ENCODE measurements around the gene PAQR7.
A peak's percentile ranks its signal among the peaks of the same experiment; 100 is the strongest.

PAQR7 gene, protein sequence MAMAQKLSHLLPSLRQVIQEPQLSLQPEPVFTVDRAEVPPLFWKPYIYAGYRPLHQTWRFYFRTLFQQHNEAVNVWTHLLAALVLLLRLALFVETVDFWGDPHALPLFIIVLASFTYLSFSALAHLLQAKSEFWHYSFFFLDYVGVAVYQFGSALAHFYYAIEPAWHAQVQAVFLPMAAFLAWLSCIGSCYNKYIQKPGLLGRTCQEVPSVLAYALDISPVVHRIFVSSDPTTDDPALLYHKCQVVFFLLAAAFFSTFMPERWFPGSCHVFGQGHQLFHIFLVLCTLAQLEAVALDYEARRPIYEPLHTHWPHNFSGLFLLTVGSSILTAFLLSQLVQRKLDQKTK

DNA sequence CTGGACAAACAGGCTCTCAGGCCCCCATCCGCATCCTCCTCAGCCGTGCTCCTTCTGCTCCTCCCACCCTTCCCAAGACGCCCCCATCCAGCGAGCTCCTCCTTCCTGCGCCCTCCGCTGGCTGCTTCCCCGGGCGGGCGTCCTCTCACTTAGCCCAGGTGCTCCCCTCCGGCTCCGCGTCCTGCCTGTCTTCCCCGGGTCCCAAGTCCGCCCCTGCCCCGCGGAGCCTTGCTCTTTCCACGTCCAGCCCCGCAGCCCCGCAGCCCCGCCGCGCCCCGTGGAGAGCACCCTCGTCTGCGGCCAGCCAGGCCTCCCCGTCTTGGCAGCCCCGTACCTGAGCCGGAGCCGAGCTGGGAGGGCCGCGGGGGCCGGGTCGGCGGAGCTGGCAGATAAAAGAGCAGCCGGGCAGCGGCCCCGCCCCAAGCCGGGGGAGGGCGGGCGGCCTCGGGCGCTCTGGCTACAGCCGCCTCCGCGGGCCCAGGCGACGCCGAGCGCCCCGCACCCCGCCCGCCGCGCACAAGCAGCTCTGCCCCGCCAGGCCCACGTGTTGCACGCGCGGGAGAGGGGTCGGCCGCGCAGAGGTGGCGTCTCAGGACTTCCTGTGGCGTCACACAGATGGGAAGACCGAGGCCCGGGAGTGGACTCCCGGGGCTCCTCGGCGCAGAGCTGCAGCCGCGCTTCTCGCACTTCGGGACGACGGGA, at the start of gene PAQR7:
TSS of gene PAQR7 (minus strand) at position 555 of the 702 bp plus-strand sequence. CDS start 11,869 bp downstream, outside the sequence.
- Histone ChIP-seq H3K4me1 (ENCODE audit: control insufficient read depth, low read depth, low read length) (peaks cover 16% of the 10 kb centered on the region), H3K27ac (ENCODE audit: low read length) (no peak within 1 kb of the TSS), H3K36me3 (ENCODE audit: control insufficient read depth, low read depth, low read length) (no peaks in the 10 kb centered on the region), H3K4me3 (ENCODE audit: low read length) (peak within 1 kb of the TSS; percentile 50), H3K9me3 (ENCODE audit: control insufficient read depth, low read depth, low read length) (no peaks in the 10 kb centered on the region), H3K27me3 (ENCODE audit: control insufficient read depth, insufficient read depth, low read length) (peaks cover 26% of the 10 kb centered on the region), H3K9ac (ENCODE audit: low read length) (peak within 1 kb of the TSS; percentile 36)

DNA sequence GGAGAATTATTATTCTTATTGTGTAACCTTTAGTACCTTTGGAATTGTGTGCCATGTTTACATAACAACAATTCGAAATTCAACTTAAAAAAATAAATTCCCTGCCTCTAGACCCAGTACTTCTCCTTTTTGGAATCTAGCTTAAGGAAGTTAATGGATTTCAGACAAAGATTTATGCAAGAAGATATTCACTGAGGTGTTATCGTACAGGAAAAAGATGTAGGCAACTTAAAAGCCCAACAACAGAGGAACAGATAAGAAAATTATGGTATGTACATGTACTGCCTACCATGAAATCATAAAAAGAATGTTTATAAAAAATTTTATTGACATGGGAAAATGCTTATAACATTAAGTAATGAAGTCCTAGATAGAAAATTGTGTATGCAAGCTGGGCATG, 48.9 kb upstream of the PAQR7 start:
- Histone ChIP-seq H3K9me3 (ENCODE audit: control insufficient read depth, low read depth, low read length) (no peaks in the 10 kb centered on the region), H3K36me3 (ENCODE audit: control insufficient read depth, low read depth, low read length) (no peaks in the 10 kb centered on the region), H3K4me3 (ENCODE audit: low read length) (no peak overlapping the region), H3K9ac (ENCODE audit: low read length) (no peak overlapping the region), H3K27ac (ENCODE audit: low read length) (no peak overlapping the region), H3K27me3 (ENCODE audit: control insufficient read depth, insufficient read depth, low read length) (peaks cover 16% of the 10 kb centered on the region), H3K4me1 (ENCODE audit: control insufficient read depth, low read depth, low read length) (peaks cover 28% of the 10 kb centered on the region)

GRCh38 chr1:25922971-25923552, 47.6 kb upstream of the PAQR7 start:
- Histone ChIP-seq H3K9ac (ENCODE audit: low read length) (peak overlapping the region; percentile 66), H3K27ac (ENCODE audit: low read length) (no peak overlapping the region), H3K9me3 (ENCODE audit: control insufficient read depth, low read depth, low read length) (no peaks in the 10 kb centered on the region), H3K4me1 (ENCODE audit: control insufficient read depth, low read depth, low read length) (peaks cover 30% of the 10 kb centered on the region), H3K27me3 (ENCODE audit: control insufficient read depth, insufficient read depth, low read length) (peaks cover 16% of the 10 kb centered on the region), H3K4me3 (ENCODE audit: low read length) (peak overlapping the region; percentile 76), H3K36me3 (ENCODE audit: control insufficient read depth, low read depth, low read length) (no peaks in the 10 kb centered on the region)

- peak overlapping the region; percentile 76 for H3K4me3 ChIP-seq (ENCODE audit: low read length)
- H3K36me3 ChIP-seq (ENCODE audit: control insufficient read depth, low read depth, low read length), result no peaks in the 10 kb centered on the region
- peaks cover 16% of the 10 kb centered on the region for H3K27me3 ChIP-seq (ENCODE audit: control insufficient read depth, insufficient read depth, low read length)
- no peak overlapping the region for H3K27ac ChIP-seq (ENCODE audit: low read length)
- H3K9ac ChIP-seq (ENCODE audit: low read length), result peak overlapping the region; percentile 66
- peaks cover 28% of the 10 kb centered on the region for H3K4me1 ChIP-seq (ENCODE audit: control insufficient read depth, low read depth, low read length)
- no peaks in the 10 kb centered on the region for H3K9me3 ChIP-seq (ENCODE audit: control insufficient read depth, low read depth, low read length)
These were observed 46.8 kb upstream of the PAQR7 start for GRCh38 chr1:25922056-25922970.

DNA sequence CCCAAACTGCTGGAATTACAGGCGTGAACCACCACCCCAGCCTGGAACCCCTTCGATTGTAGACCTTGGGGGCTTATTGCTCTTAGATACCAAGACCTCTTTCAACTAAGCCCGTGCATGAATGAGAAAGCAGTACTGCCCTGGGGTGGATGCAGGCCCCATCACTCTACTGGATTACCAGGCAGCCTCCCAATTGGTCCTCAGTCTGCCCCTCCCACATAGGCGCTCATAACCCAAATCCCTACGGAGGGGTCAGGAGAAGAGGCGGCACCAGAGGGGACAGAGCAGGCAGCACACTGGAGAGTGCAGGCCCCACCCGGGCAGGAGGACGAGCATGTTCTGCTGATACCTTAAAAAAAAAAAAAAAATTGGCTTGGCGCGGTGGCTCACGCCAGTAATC, 43.1 kb upstream of the PAQR7 start:
- no peaks in the 10 kb centered on the region for H3K36me3 ChIP-seq (ENCODE audit: control insufficient read depth, low read depth, low read length)
- no peak overlapping the region for H3K27ac ChIP-seq (ENCODE audit: low read length)
- H3K4me3 ChIP-seq (ENCODE audit: low read length), result no peak overlapping the region
- no peak overlapping the region for H3K9ac ChIP-seq (ENCODE audit: low read length)
- peaks cover 17% of the 10 kb centered on the region for H3K4me1 ChIP-seq (ENCODE audit: control insufficient read depth, low read depth, low read length)
- no peaks in the 10 kb centered on the region for H3K9me3 ChIP-seq (ENCODE audit: control insufficient read depth, low read depth, low read length)
- H3K27me3 ChIP-seq (ENCODE audit: control insufficient read depth, insufficient read depth, low read length), result peaks cover 12% of the 10 kb centered on the region

DNA sequence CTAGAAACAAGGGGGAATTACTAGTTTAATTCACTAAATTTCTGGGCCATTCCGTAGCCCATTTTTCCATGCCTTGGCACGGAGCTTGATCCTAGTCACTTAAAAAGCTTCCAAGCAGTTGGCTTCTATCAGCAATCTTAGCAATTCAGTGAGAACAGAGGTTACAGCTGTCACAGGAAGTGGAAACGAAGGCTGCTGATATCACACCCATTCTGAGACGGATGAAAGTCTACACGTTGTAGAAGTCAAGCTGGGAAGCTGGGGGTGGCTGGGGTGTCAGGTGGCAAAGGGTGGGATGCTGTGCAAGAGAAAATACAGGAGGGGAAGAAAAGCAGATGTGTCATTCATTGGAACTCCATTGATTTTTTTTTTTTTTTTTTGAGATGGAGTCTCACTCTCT, 42.5 kb upstream of the PAQR7 start:
- Histone ChIP-seq H3K27ac (ENCODE audit: low read length) (no peak overlapping the region), H3K4me3 (ENCODE audit: low read length) (no peak overlapping the region), H3K27me3 (ENCODE audit: control insufficient read depth, insufficient read depth, low read length) (peaks cover 8% of the 10 kb centered on the region), H3K4me1 (ENCODE audit: control insufficient read depth, low read depth, low read length) (peaks cover 13% of the 10 kb centered on the region), H3K9ac (ENCODE audit: low read length) (no peak overlapping the region), H3K9me3 (ENCODE audit: control insufficient read depth, low read depth, low read length) (no peaks in the 10 kb centered on the region), H3K36me3 (ENCODE audit: control insufficient read depth, low read depth, low read length) (no peaks in the 10 kb centered on the region)

- H3K9ac ChIP-seq (ENCODE audit: low read length), result no peak overlapping the region
- H3K27me3 ChIP-seq (ENCODE audit: control insufficient read depth, insufficient read depth, low read length), result no peaks in the 10 kb centered on the region
- H3K4me3 ChIP-seq (ENCODE audit: low read length), result no peak overlapping the region
- no peaks in the 10 kb centered on the region for H3K9me3 ChIP-seq (ENCODE audit: control insufficient read depth, low read depth, low read length)
- no peaks in the 10 kb centered on the region for H3K36me3 ChIP-seq (ENCODE audit: control insufficient read depth, low read depth, low read length)
- H3K27ac ChIP-seq (ENCODE audit: low read length), result no peak overlapping the region
- H3K4me1 ChIP-seq (ENCODE audit: control insufficient read depth, low read depth, low read length), result peaks cover 5% of the 10 kb centered on the region
These were observed 41.0 kb upstream of the PAQR7 start for GRCh38 chr1:25916460-25916859.

DNA sequence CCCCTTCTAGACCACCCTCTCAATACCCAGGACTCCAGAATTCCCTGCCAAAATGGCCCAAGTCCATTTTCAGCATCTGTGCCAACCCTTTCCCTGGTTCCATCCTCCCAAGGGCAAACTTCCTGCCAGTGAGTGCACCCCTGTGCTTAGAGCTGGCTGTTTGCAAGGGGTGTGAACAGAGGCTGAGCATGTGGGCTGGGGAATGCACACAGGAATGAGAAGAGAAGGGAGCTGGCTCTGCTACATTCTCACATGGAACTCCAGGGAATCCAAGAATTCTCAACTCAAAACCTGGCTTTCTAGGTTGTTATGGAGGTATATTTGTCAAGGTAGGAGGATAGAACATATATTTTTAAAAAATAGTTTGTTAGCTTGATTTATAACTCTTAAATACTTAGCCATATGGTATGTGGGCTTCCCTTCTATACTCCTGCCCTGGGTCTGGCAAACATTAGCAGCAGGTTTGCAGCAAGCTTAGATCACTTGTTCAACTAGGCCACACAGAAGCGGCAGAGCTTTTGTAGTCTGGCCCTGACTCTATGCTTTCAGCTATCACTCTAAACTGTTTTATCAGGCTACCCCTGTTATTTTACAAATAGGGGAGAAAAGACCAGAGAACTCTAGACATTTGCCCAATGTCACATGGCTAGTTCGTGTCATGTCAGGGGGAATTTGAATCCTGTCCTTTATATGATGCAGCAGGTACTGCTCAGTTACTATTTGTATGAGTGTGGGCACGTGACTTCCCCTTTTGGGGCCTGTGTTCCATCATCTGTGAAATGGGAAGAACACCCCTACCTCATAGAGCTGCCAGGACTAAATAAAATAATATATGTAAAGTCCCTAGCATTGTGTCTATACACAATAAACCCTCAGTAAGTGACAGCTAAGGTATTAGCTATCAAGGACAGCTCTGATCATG, 38.8 kb upstream of the PAQR7 start:
- Histone ChIP-seq H3K36me3 (ENCODE audit: control insufficient read depth, low read depth, low read length) (no peaks in the 10 kb centered on the region), H3K27me3 (ENCODE audit: control insufficient read depth, insufficient read depth, low read length) (no peaks in the 10 kb centered on the region), H3K9me3 (ENCODE audit: control insufficient read depth, low read depth, low read length) (no peaks in the 10 kb centered on the region), H3K4me3 (ENCODE audit: low read length) (no peak overlapping the region), H3K27ac (ENCODE audit: low read length) (no peak overlapping the region), H3K4me1 (ENCODE audit: control insufficient read depth, low read depth, low read length) (peaks cover 5% of the 10 kb centered on the region), H3K9ac (ENCODE audit: low read length) (no peak overlapping the region)

GRCh38 chr1:25913206-25913605, 37.7 kb upstream of the PAQR7 start:
- no peak overlapping the region for H3K9ac ChIP-seq (ENCODE audit: low read length)
- H3K4me3 ChIP-seq (ENCODE audit: low read length), result no peak overlapping the region
- peaks cover 5% of the 10 kb centered on the region for H3K4me1 ChIP-seq (ENCODE audit: control insufficient read depth, low read depth, low read length)
- no peaks in the 10 kb centered on the region for H3K27me3 ChIP-seq (ENCODE audit: control insufficient read depth, insufficient read depth, low read length)
- no peak overlapping the region for H3K27ac ChIP-seq (ENCODE audit: low read length)
- H3K36me3 ChIP-seq (ENCODE audit: control insufficient read depth, low read depth, low read length), result no peaks in the 10 kb centered on the region
- no peaks in the 10 kb centered on the region for H3K9me3 ChIP-seq (ENCODE audit: control insufficient read depth, low read depth, low read length)

DNA sequence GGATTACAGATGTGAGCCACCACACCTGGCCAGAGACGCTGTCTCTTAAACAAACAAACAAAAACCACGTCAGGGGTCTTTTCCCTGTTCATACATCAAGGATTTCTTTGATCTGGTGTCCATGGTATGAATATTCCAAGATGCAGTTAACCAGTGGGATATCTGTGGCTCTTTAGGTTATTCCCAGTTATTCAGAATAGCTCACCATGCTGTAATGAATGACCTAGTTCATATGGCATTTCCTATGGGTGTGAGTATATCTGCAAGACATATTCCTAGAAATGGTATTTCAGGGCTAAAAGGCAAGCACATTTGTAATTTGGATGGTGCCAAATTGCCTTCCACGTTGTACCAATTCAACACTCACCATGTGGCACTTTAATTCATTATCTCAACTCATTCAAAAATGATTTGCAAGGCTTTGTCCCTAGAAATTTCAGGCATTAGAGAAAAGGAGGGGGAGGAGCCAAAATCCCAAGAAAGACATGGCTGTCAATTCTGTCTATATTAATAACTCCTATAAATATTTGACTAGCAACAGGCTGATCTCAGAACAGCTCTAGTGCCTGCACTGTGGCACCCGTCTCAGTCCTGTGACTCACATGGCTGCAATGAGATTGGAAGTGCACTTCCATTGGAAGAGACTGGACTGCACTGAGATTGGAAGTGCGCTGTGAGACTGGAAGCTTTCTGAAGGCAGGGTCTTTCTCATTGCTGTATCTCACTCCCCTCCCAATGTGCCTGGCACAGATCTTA, 36.7 kb upstream of the PAQR7 start:
- no peaks in the 10 kb centered on the region for H3K27me3 ChIP-seq (ENCODE audit: control insufficient read depth, insufficient read depth, low read length)
- no peak overlapping the region for H3K27ac ChIP-seq (ENCODE audit: low read length)

More for the DNA sequence above, 36.7 kb upstream of the PAQR7 start:
- peaks cover under 1% of the 10 kb centered on the region for H3K4me1 ChIP-seq (ENCODE audit: control insufficient read depth, low read depth, low read length)
- H3K9me3 ChIP-seq (ENCODE audit: control insufficient read depth, low read depth, low read length), result no peaks in the 10 kb centered on the region
- H3K9ac ChIP-seq (ENCODE audit: low read length), result no peak overlapping the region
- H3K36me3 ChIP-seq (ENCODE audit: control insufficient read depth, low read depth, low read length), result no peaks in the 10 kb centered on the region
- H3K4me3 ChIP-seq (ENCODE audit: low read length), result no peak overlapping the region
